ENCODE measurements around the gene GALNTL6.

Gene GALNTL6

GRCh38 chr4:172596206-172596605, 783.0 kb downstream of the GALNTL6 start:
- in situ Hi-C loops (cut with MboI; ENCODE audit: low sequenced_read_pairs, unreplicated experiment), result no loop called here
- no peak for DNase-seq (ENCODE audit: low spot score)
- TF ChIP-seq CTCF (IDR thresholded peaks at IDR 0.05; ENCODE audit: borderline replicate concordance, control extremely low read depth, extremely low read depth, insufficient read depth, missing control alignments), result no peak

- no peak for DNase-seq (ENCODE audit: low spot score)
- in situ Hi-C loops (cut with MboI; ENCODE audit: low sequenced_read_pairs, unreplicated experiment), result no loop called here
- TF ChIP-seq CTCF (IDR thresholded peaks at IDR 0.05; ENCODE audit: borderline replicate concordance, control extremely low read depth, extremely low read depth, insufficient read depth, missing control alignments), result no peak
Measured at GRCh38 chr4:172599554-172599953, 786.4 kb downstream of the GALNTL6 start.

GRCh38 chr4:172601195-172601594, 788.0 kb downstream of the GALNTL6 start:
- in situ Hi-C loops (cut with MboI; ENCODE audit: low sequenced_read_pairs, unreplicated experiment), result no loop called here
- no peak for TF ChIP-seq CTCF (IDR thresholded peaks at IDR 0.05; ENCODE audit: borderline replicate concordance, control extremely low read depth, extremely low read depth, insufficient read depth, missing control alignments)

GRCh38 chr4:172619218-172619617, 806.0 kb downstream of the GALNTL6 start:
- no peak for TF ChIP-seq CTCF (IDR thresholded peaks at IDR 0.05; ENCODE audit: borderline replicate concordance, control extremely low read depth, extremely low read depth, insufficient read depth, missing control alignments)
- in situ Hi-C loops (cut with MboI; ENCODE audit: low sequenced_read_pairs, unreplicated experiment), result no loop called here
- DNase-seq (ENCODE audit: low spot score), result no peak

More at GRCh38 chr4:172601195-172601594, 788.0 kb downstream of the GALNTL6 start:
- DNase-seq (ENCODE audit: low spot score), result no peak

- no peak for DNase-seq (ENCODE audit: low spot score)
- no peak for TF ChIP-seq CTCF (IDR thresholded peaks at IDR 0.05; ENCODE audit: borderline replicate concordance, control extremely low read depth, extremely low read depth, insufficient read depth, missing control alignments)
- in situ Hi-C loops (cut with MboI; ENCODE audit: low sequenced_read_pairs, unreplicated experiment), result no loop called here
Measured at GRCh38 chr4:172619798-172620197, 806.6 kb downstream of the GALNTL6 start.

GRCh38 chr4:172628263-172628662, 815.1 kb downstream of the GALNTL6 start:
- in situ Hi-C loops (cut with MboI; ENCODE audit: low sequenced_read_pairs, unreplicated experiment), result no loop called here
- TF ChIP-seq CTCF (IDR thresholded peaks at IDR 0.05; ENCODE audit: borderline replicate concordance, control extremely low read depth, extremely low read depth, insufficient read depth, missing control alignments), result no peak
- no peak for DNase-seq (ENCODE audit: low spot score)

- DNase-seq (ENCODE audit: low spot score), result no peak
- in situ Hi-C loops (cut with MboI; ENCODE audit: low sequenced_read_pairs, unreplicated experiment), result no loop called here
- no peak for TF ChIP-seq CTCF (IDR thresholded peaks at IDR 0.05; ENCODE audit: borderline replicate concordance, control extremely low read depth, extremely low read depth, insufficient read depth, missing control alignments)
Measured at GRCh38 chr4:172630280-172630679, 817.1 kb downstream of the GALNTL6 start.

Measured in GM13976 (cell line).